Naive thymus-derived CD4-positive, alpha-beta T cell (primary cell): ENCODE data around the gene ENTREP1. TPM values are rescaled to one million over a fixed set of nuclear protein-coding genes. Genes with fewer than 3 reads are reported as not detected.
"Not testable (repeated sequence)": the region's sequence is repeated elsewhere in the genome, so short reads cannot be mapped to it uniquely, and the experiment has no call there.

Experiments
- ATAC-seq: fragments of 150-1000 bp; cut with Tn5 transposase; 2 replicates; pipeline ENCODE4 v1.10.0; 2021; ENCODE audit warnings: mild to moderate bottlenecking, moderate library complexity
- CTCF ChIA-PET: fragments of 350-600 bp; sonication (Branson Sonifier 250); formaldehyde crosslinking; loops from one replicate; lab custom pipeline; 2021; ENCODE audit warnings: antibody characterized with exemption; lab: Charles Lee
- POLR2A ChIA-PET: fragments of 350-600 bp; sonication (Branson Sonifier 250); formaldehyde crosslinking; loops from one replicate; lab custom pipeline; 2021; ENCODE audit warnings: antibody characterized with exemption, inconsistent platforms; lab: Charles Lee
- DNase-seq, 9 donors: peaks; one replicate each; pipeline versions ENCODE4 v3.0.0 to v3.0.0-alpha.2; 2020 to 2022; ENCODE audit warnings: mixed read lengths in 1 of 9
- H3K27ac ChIP-seq: one replicate; pipeline ENCODE4 v1.7.0; 2013; ENCODE audit warnings: mild to moderate bottlenecking, low read depth, low read length, moderate library complexity
- H3K27me3 ChIP-seq, 2 donors: one replicate each; pipeline ENCODE4 v1.7.0; 2013; ENCODE audit warnings: low read length in 2 of 2, mild to moderate bottlenecking in 2 of 2, moderate library complexity in 2 of 2; ENCODE audit not compliant: control insufficient read depth in 2 of 2, insufficient read depth in 2 of 2
- H3K36me3 ChIP-seq, 3 experiments: 1 replicate in 2 of 3; 2 replicates in 1 of 3; pipeline ENCODE4 v1.7.0; 2013; ENCODE audit warnings: low read length in 3 of 3, mild to moderate bottlenecking in 3 of 3, moderate library complexity in 1 of 3; ENCODE audit not compliant: insufficient read depth in 3 of 3, control insufficient read depth in 2 of 3
- H3K4me1 ChIP-seq, 2 donors: one replicate each; pipeline ENCODE4 v1.7.0; 2013; ENCODE audit warnings: low read length in 2 of 2, mild to moderate bottlenecking in 2 of 2, moderate library complexity in 1 of 2; ENCODE audit not compliant: control insufficient read depth in 2 of 2, insufficient read depth in 2 of 2
- H3K4me3 ChIP-seq: 2 replicates; pipeline ENCODE4 v1.7.0; 2013; ENCODE audit warnings: mild to moderate bottlenecking, low read length
- H3K9me3 ChIP-seq, 3 experiments: 1 replicate in 2 of 3; 2 replicates in 1 of 3; pipeline ENCODE4 v1.7.0; 2013; ENCODE audit warnings: low read length in 3 of 3; ENCODE audit not compliant: control insufficient read depth in 2 of 3
- H3K27ac Mint-ChIP-seq, 9 donors: one replicate each; pipeline ENCODE4 v1.8.0; 2020 to 2022; ENCODE audit warnings: mixed read lengths in 9 of 9, mild to moderate bottlenecking in 8 of 9, moderate library complexity in 5 of 9, inconsistent platforms in 2 of 9
- H3K27me3 Mint-ChIP-seq, 5 donors: one replicate each; pipeline ENCODE4 v1.8.0; 2021 to 2022; ENCODE audit warnings: mixed read lengths in 5 of 5, mild to moderate bottlenecking in 1 of 5
- H3K36me3 Mint-ChIP-seq, 5 donors: one replicate each; pipeline ENCODE4 v1.8.0; 2020 to 2022; ENCODE audit warnings: mixed read lengths in 5 of 5, mild to moderate bottlenecking in 3 of 5, inconsistent platforms in 1 of 5
- H3K4me1 Mint-ChIP-seq, 7 donors: one replicate each; pipeline ENCODE4 v1.8.0; 2020 to 2022; ENCODE audit warnings: mixed read lengths in 7 of 7, mild to moderate bottlenecking in 3 of 7, inconsistent platforms in 1 of 7
- H3K4me3 Mint-ChIP-seq, 10 donors: one replicate each; pipeline ENCODE4 v1.8.0; 2020 to 2022; ENCODE audit warnings: mild to moderate bottlenecking in 10 of 10, mixed read lengths in 10 of 10, moderate library complexity in 6 of 10, inconsistent platforms in 2 of 10
- H3K9me3 Mint-ChIP-seq, 11 donors: one replicate each; pipeline ENCODE4 v1.8.0; 2020 to 2022; ENCODE audit warnings: mixed read lengths in 11 of 11, mild to moderate bottlenecking in 4 of 11, inconsistent platforms in 1 of 11, moderate library complexity in 1 of 11
- intact Hi-C, 2 donors: fragments of 100-400 bp; cut with micrococcal nuclease; formaldehyde crosslinking; loops; one replicate each; pipeline ENCODE4 v1.15.1; 2023
- polyA plus RNA-seq, 2 donors: library from polyadenylated mRNA; unstranded; fragments of 300-500 nt; fragmentation: Illumina TruSeq; gene quantifications; one replicate each; pipeline ENCODE4 v1.2.3, GENCODE V29; 2021
- total RNA-seq, 6 experiments: library from RNA in 5 of 6; stranded (reverse) in 5 of 6; gene quantifications; 1 replicate in 5 of 6; 2 replicates in 1 of 6; pipeline ENCODE4 v1.2.3 and lab custom pipeline; 2021 to 2026

The ENTREP1 gene
- total and polyA plus RNA-seq, 7 experiments from 2014 or later, result not detected

DNA sequence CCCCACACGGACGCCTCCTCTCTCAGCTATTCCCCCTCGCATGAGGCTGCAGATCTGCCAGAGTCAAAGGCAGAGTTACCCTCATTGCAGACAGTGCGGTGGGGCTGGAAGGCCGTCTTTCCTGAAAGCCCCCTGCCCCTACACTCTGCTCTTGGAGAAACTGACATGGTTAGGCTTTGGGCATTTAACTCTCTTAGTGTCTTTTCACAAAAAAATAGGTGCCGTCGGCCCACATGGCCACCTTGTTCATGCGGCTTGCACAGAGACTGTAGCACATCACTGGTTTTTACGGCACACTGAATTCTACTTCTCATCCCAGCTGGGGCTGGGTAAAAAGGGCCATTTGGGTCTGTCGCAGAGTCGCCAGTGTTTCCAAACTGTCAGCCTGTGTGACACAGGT is 107.6 kb downstream of the ENTREP1 start:
- Mint-ChIP-seq H3K4me1 (no peaks in the 10 kb centered on the region), H3K27me3 (peaks cover 0 to 4% (median 0%) of the 10 kb centered on the region in 5 donors), H3K4me3 (no peak overlapping the region), H3K36me3 (peaks cover 0 to 3% (median 0%) of the 10 kb centered on the region in 5 donors), H3K27ac (peak overlapping the region in 1 of 9 donors; percentile 38), H3K9me3 (peaks cover 0 to 2% (median 0%) of the 10 kb centered on the region in 11 donors)
- ATAC-seq (no peak), DNase-seq (no peak)
- ChIA-PET CTCF (no interaction called here), POLR2A (no interaction called here)
- Histone ChIP-seq H3K4me1 (no peaks in the 10 kb centered on the region), H3K27me3 (no peaks in the 10 kb centered on the region), H3K27ac (no peak overlapping the region), H3K36me3 (no peaks in the 10 kb centered on the region), H3K4me3 (no peak overlapping the region), H3K9me3 (no peaks in the 10 kb centered on the region)
- intact Hi-C loops, result no loop called here

DNA sequence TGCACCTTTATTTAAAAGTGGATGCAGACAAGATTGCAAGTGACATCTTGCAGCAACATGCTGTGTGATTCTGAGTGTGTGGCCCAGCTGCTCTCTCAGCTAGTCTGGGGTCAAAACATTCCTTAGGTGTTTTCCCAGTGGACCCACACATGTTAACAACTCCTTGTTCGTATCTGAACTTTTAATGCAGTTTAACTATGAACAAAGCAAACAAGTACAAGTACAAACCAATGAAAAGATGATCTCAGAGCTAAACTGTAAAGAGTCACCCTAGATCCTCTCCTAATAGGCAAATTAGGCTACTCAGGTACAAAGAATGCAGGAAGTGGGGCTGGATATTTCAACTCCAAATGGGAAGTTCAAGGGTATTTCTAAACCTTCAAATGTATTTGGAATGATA is 108.4 kb downstream of the ENTREP1 start:
- intact Hi-C loops, result no loop called here
- CTCF ChIA-PET, result no interaction called here

DNA sequence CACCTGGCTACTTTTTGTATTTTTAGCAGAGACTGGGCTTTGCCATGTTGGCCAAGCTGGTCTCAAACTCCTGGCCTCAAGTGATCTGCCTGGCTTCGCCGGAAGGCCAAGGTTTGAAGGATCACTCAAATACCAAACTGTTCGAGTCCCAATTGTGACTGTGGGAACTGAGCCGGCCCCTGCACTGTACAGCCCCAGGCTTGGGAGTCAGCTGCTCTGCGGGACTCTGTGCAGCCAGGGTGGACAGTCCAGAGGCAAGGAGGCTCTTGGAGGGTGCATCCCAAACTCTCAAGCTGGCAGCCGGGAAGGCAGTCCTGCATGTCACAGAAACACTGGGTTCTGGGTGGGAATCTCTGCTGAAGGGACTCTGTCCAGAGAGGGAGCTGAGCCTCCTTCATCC is 109.0 kb downstream of the ENTREP1 start:
- H3K36me3 ChIP-seq, result no peaks in the 10 kb centered on the region
- H3K27me3 ChIP-seq, result no peaks in the 10 kb centered on the region
- Mint-ChIP-seq H3K9me3 (peaks cover 0 to 2% (median 0%) of the 10 kb centered on the region in 11 donors), H3K4me1 (no peaks in the 10 kb centered on the region), H3K4me3 (no peak overlapping the region), H3K36me3 (peaks cover 0 to 3% (median 0%) of the 10 kb centered on the region in 5 donors), H3K27me3 (peaks cover 0 to 4% (median 0%) of the 10 kb centered on the region in 5 donors), H3K27ac (no peak overlapping the region)
- DNase-seq (no peak), ATAC-seq (no peak)
- POLR2A ChIA-PET, result no interaction called here
- intact Hi-C loops, result no loop called here
- H3K4me1 ChIP-seq, result no peaks in the 10 kb centered on the region
- H3K4me3 ChIP-seq, result no peak overlapping the region
- CTCF ChIA-PET, result no interaction called here
- H3K27ac ChIP-seq, result no peak overlapping the region
- no peaks in the 10 kb centered on the region for H3K9me3 ChIP-seq

More for the DNA sequence above, 108.4 kb downstream of the ENTREP1 start:
- no peak overlapping the region for H3K27ac Mint-ChIP-seq
- H3K4me3 ChIP-seq, result no peak overlapping the region
- H3K27me3 ChIP-seq, result no peaks in the 10 kb centered on the region
- H3K9me3 ChIP-seq, result no peaks in the 10 kb centered on the region
- H3K27ac ChIP-seq, result no peak overlapping the region
- POLR2A ChIA-PET, result no interaction called here
- ATAC-seq, result no peak
- no peaks in the 10 kb centered on the region for H3K4me1 Mint-ChIP-seq
- DNase-seq, result no peak
- peaks cover 0 to 4% (median 0%) of the 10 kb centered on the region in 5 donors for H3K27me3 Mint-ChIP-seq
- no peaks in the 10 kb centered on the region for H3K4me1 ChIP-seq
- H3K36me3 Mint-ChIP-seq, result peaks cover 0 to 3% (median 0%) of the 10 kb centered on the region in 5 donors
- H3K36me3 ChIP-seq, result no peaks in the 10 kb centered on the region
- no peak overlapping the region for H3K4me3 Mint-ChIP-seq
- H3K9me3 Mint-ChIP-seq, result peaks cover 0 to 2% (median 0%) of the 10 kb centered on the region in 11 donors

DNA sequence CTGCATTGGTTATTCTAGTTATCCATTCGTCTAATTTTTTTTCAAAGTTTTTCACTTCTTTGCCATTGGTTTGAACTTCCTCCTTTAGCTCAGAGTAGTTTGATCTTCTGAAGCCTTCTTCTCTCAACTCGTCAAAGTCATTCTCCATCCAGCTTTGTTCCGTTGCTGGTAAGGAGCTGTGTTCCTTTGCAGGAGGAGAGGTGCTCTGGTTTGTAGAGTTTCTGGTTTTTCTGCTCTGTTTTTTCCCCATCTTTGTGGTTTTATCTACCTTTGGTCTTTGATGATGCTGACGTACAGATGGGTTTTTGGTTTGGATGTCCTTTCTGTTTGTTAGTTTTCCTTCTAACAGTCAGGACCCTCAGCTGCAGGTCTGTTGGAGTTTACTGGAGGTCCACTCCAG is 114.6 kb downstream of the ENTREP1 start:
- peak in 3 of 9 donors; percentile 15 to 41 (median 26) for DNase-seq
- ATAC-seq, POLR2A ChIA-PET, H3K36me3 ChIP-seq, H3K36me3 Mint-ChIP-seq, H3K4me1 ChIP-seq, H3K27ac ChIP-seq, H3K4me3 ChIP-seq, H3K27me3 Mint-ChIP-seq, CTCF ChIA-PET, H3K27me3 ChIP-seq, intact Hi-C loops, H3K9me3 ChIP-seq, H3K9me3 Mint-ChIP-seq: not testable (repeated sequence)
- peak overlapping the region in 6 of 9 donors; percentile 8 to 73 (median 70) for H3K27ac Mint-ChIP-seq
- peaks cover 5 to 24% (median 23%) of the 10 kb centered on the region in 7 donors for H3K4me1 Mint-ChIP-seq
- peak overlapping the region in 7 of 10 donors; percentile 2 to 75 (median 68) for H3K4me3 Mint-ChIP-seq

DNA sequence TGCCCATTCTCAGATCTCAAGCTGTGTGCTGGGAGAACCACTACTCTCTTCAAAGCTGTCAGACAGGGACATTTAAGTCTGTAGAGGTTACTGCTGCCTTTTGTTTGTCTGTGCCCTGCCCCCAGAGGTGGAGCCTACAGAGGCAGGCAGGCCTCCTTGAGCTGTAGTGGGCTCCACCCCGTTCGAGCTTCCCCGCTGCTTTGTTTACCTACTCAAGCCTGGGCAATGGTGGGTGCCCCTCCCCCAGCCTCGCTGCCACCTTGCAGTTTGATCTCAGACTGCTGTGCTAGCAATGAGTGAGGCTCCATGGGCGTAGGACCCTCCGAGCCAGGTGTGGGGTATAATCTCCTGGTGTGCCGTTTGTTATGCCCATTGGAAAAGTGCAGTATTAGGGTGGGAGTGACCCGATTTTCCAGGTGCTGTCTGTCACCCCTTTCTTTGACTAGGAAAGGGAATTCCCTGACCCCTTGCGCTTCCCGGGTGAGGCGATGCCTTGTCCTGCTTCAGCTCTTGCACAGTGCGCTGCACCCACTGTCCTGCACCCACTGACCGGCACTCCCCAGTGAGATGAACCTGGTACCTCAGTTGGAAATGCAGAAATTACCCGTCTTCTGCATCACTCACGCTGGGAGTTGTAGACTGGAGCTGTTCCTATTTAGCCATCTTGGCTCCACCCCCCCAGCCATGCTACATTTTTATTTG is 115.4 kb downstream of the ENTREP1 start:
- H3K9me3 Mint-ChIP-seq, H3K27me3 ChIP-seq, H3K27ac ChIP-seq, intact Hi-C loops, H3K9me3 ChIP-seq, POLR2A ChIA-PET, H3K4me1 ChIP-seq, H3K36me3 Mint-ChIP-seq, H3K4me3 ChIP-seq, H3K36me3 ChIP-seq, CTCF ChIA-PET, H3K27me3 Mint-ChIP-seq, ATAC-seq: not testable (repeated sequence)
- Mint-ChIP-seq H3K4me3 (peak overlapping the region in 8 of 10 donors; percentile 2 to 75 (median 64)), H3K4me1 (peaks cover 5 to 28% (median 23%) of the 10 kb centered on the region in 7 donors), H3K27ac (peak overlapping the region in 5 of 9 donors; percentile 43 to 73 (median 69))
- peak in 4 of 9 donors; percentile 27 to 51 (median 42) for DNase-seq

Other genes starting within 250 kb of the ENTREP1 start
- gene TJP2, start 150.9 kb upstream of the ENTREP1 start, total RNA-seq, result 10 to 100 TPM; 10.5 to 27.3 (median 23.0) TPM
- gene TJP2, start 150.9 kb upstream of the ENTREP1 start, polyA plus RNA-seq, result 10 to 100 TPM in 1 of 2 donors, 1 to 10 TPM in 1; 1.6 to 10.3 TPM